Neural cell (in vitro differentiated cells): ENCODE results near the gene TMEM98. TPM values are rescaled to one million over a fixed set of nuclear protein-coding genes. Genes with fewer than 3 reads are reported as not detected.
"Not testable (repeated sequence)": the region's sequence is repeated elsewhere in the genome, so short reads cannot be mapped to it uniquely, and the experiment has no call there.

Experiments used
- H2AFZ ChIP-seq: fragments of 200-600, 300-800 bp; sonication (generic), shearing (Covaris generic); 2 replicates; pipeline ENCODE4 v1.6.0; 2014; ENCODE audit warnings: low read depth, mild to moderate bottlenecking, antibody characterized with exemption, low read length, moderate library complexity
- H3F3A ChIP-seq: fragments of 200-600 bp; shearing (Covaris generic); 2 replicates; pipeline ENCODE4 v1.6.1; 2016; ENCODE audit warnings: mild to moderate bottlenecking, moderate library complexity, mixed read lengths, antibody characterized with exemption, low read length; ENCODE audit not compliant: insufficient read depth, poor library complexity, severe bottlenecking
- H3K27ac ChIP-seq: fragments of 200-600, 300-800 bp; sonication (generic), shearing (Covaris generic); 2 replicates; pipeline ENCODE4 v1.5.1; 2014; ENCODE audit warnings: mild to moderate bottlenecking, low read length, moderate library complexity
- H3K27me3 ChIP-seq: fragments of 300-800, 200-600 bp; sonication (generic), shearing (Covaris generic); 2 replicates; pipeline ENCODE4 v1.6.0; 2014; ENCODE audit warnings: mild to moderate bottlenecking, low read depth, low read length, moderate library complexity; ENCODE audit not compliant: insufficient read depth
- H3K36me3 ChIP-seq: fragments of 300-800, 200-600 bp; sonication (generic), shearing (Covaris generic); 2 replicates; pipeline ENCODE4 v1.5.1; 2014; ENCODE audit warnings: mild to moderate bottlenecking, antibody characterized with exemption, low read length, moderate library complexity; ENCODE audit not compliant: insufficient read depth
- H3K4me2 ChIP-seq: fragments of 300-800, 200-600 bp; sonication (generic), shearing (Covaris generic); 2 replicates; pipeline ENCODE4 v1.6.0; 2014; ENCODE audit warnings: mild to moderate bottlenecking, low read length
- H3K4me3 ChIP-seq: fragments of 300-800, 200-600 bp; sonication (generic), shearing (Covaris generic); 2 replicates; pipeline ENCODE4 v1.5.1; 2014; ENCODE audit warnings: mild to moderate bottlenecking, low read length, moderate library complexity
- H3K79me2 ChIP-seq: fragments of 200-600 bp; shearing (Covaris generic); replicated peaks from 2 replicates; pipeline ENCODE4 v1.6.0; 2014; ENCODE audit warnings: mild to moderate bottlenecking, low read length, moderate library complexity; ENCODE audit not compliant: insufficient read depth
- H3K9ac ChIP-seq: fragments of 300-800, 200-600 bp; sonication (generic), shearing (Covaris generic); 2 replicates; pipeline ENCODE4 v1.6.1; 2016; ENCODE audit warnings: mild to moderate bottlenecking, low read length, mixed read lengths
- H3K9me2 ChIP-seq: fragments of 200-600 bp; shearing (Covaris generic); 2 replicates; pipeline ENCODE4 v1.6.1; 2016; ENCODE audit warnings: mild to moderate bottlenecking, low read length, mixed read lengths; ENCODE audit not compliant: insufficient read depth
- H3K9me3 ChIP-seq: fragments of 200-600, 300-800 bp; sonication (generic), shearing (Covaris generic); 2 replicates; pipeline ENCODE4 v1.6.1; 2016; ENCODE audit warnings: mild to moderate bottlenecking, mixed run types, low read length, moderate library complexity, mixed read lengths
- H4K20me1 ChIP-seq: fragments of 200-600 bp; shearing (Covaris generic); 2 replicates; pipeline ENCODE4 v1.6.1; 2016; ENCODE audit warnings: mild to moderate bottlenecking, mixed run types; ENCODE audit not compliant: insufficient read depth
- EP300 ChIP-seq: fragments of 450-650 bp; conservative IDR thresholded peaks from 2 replicates; pipeline ENCODE4 v1.6.1; 2014; ENCODE audit warnings: antibody characterized with exemption, mild to moderate bottlenecking, moderate library complexity; ENCODE audit not compliant: poor library complexity, severe bottlenecking
- EZH2 ChIP-seq: fragments of 200-600, 300-800 bp; shearing (Covaris generic), sonication (generic); IDR thresholded peaks from 2 replicates; pipeline ENCODE4 v1.6.1; 2014; ENCODE audit warnings: antibody characterized with exemption, low read length, borderline replicate concordance, mild to moderate bottlenecking; ENCODE audit not compliant: insufficient read depth, poor library complexity, severe bottlenecking
- MXI1 ChIP-seq: fragments of 450-650 bp; conservative IDR thresholded peaks from 2 replicates; pipeline ENCODE4 v1.6.1; 2014; ENCODE audit warnings: antibody characterized with exemption, mild to moderate bottlenecking; ENCODE audit not compliant: poor library complexity, severe bottlenecking
- POLR2AphosphoS5 ChIP-seq: IDR thresholded peaks from 2 replicates; pipeline ENCODE4 v1.6.1; 2012
- RAD21 ChIP-seq: fragments of 450-650 bp; conservative IDR thresholded peaks from 2 replicates; pipeline ENCODE4 v1.6.1; 2014; ENCODE audit warnings: antibody characterized with exemption, mild to moderate bottlenecking, moderate library complexity
- SMC3 ChIP-seq: fragments of 450-650 bp; conservative IDR thresholded peaks from 2 replicates; pipeline ENCODE4 v1.6.1; 2014; ENCODE audit warnings: antibody characterized with exemption, mild to moderate bottlenecking, moderate library complexity; ENCODE audit not compliant: poor library complexity
- TAF1 ChIP-seq: IDR thresholded peaks from 2 replicates; pipeline ENCODE4 v1.6.1; 2012; ENCODE audit warnings: low read depth
- polyA plus RNA-seq: library from polyadenylated mRNA; depleted of rRNA; stranded (reverse); fragments of >200 nt; gene quantifications from 2 replicates; pipeline ENCODE4 v1.2.3, GENCODE V29; 2014
- TF ChIP-seq, protein P1 (sequence below): fragments of 450-650 bp; IDR thresholded peaks from 2 replicates; pipeline ENCODE4 v1.5.1; 2014; ENCODE audit warnings: antibody characterized with exemption, mild to moderate bottlenecking, moderate library complexity; ENCODE audit not compliant: poor library complexity, severe bottlenecking
- TF ChIP-seq, protein P2 (sequence below): IDR thresholded peaks from 2 replicates; pipeline ENCODE4 v1.6.1; 2012; ENCODE audit warnings: borderline replicate concordance

TMEM98 gene
- polyA plus RNA-seq, 1 donor from 2014 or later: 65.1 TPM

DNA sequence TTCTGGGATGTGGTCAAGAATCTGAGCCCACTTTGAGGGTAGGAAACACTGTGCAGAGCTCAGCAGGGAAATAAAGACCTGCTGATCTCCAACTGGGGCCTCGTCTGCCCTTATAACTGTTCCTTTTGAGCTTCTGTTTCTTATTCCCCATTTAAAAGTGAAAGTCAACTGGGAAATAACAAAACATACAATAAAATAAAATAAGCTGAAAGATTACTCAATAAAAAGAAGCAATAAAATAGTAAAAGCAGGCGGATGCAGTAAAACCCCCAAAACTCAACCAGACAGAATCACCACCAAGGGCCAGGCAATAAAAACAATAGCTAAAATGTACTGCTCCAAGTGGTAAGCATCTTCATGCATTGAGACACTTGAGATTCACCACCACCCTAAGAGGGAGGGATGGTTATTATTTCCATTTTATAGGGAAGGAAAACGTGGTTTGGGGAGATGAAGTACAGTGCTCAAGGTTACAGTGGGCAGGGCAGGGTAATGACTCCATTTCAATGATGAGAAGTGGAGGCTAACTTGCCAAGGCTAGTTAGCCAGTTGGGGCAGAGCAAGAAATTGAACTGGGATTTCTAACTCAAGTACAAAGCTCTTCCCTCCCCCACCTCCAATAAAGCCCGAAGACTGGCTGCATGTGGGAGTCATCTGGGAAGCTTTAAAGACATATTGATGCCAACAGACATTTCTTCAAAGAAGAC lies 57.2 kb downstream of the TMEM98 start:
- Histone ChIP-seq H3K4me2 (no peak overlapping the region), H3K9me3 (peaks cover 3% of the 10 kb centered on the region), H3K27ac (no peak overlapping the region), H3K36me3 (no peaks in the 10 kb centered on the region), H2AFZ (no peak overlapping the region), H3F3A (no peaks in the 10 kb centered on the region), H3K4me3 (no peak overlapping the region), H3K9ac (no peak overlapping the region), H4K20me1 (no peaks in the 10 kb centered on the region), H3K9me2 (no peaks in the 10 kb centered on the region), H3K79me2 (no peaks in the 10 kb centered on the region), H3K27me3 (no peaks in the 10 kb centered on the region)
- TF ChIP-seq EP300 (no peak), POLR2AphosphoS5 (no peak), MXI1 (no peak), EZH2 (no peak), SMC3 (no peak), TAF1 (no peak), RAD21 (no peak)
- TF ChIP-seq, protein P1, sequence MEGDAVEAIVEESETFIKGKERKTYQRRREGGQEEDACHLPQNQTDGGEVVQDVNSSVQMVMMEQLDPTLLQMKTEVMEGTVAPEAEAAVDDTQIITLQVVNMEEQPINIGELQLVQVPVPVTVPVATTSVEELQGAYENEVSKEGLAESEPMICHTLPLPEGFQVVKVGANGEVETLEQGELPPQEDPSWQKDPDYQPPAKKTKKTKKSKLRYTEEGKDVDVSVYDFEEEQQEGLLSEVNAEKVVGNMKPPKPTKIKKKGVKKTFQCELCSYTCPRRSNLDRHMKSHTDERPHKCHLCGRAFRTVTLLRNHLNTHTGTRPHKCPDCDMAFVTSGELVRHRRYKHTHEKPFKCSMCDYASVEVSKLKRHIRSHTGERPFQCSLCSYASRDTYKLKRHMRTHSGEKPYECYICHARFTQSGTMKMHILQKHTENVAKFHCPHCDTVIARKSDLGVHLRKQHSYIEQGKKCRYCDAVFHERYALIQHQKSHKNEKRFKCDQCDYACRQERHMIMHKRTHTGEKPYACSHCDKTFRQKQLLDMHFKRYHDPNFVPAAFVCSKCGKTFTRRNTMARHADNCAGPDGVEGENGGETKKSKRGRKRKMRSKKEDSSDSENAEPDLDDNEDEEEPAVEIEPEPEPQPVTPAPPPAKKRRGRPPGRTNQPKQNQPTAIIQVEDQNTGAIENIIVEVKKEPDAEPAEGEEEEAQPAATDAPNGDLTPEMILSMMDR: no peak
- TF ChIP-seq, protein P2, sequence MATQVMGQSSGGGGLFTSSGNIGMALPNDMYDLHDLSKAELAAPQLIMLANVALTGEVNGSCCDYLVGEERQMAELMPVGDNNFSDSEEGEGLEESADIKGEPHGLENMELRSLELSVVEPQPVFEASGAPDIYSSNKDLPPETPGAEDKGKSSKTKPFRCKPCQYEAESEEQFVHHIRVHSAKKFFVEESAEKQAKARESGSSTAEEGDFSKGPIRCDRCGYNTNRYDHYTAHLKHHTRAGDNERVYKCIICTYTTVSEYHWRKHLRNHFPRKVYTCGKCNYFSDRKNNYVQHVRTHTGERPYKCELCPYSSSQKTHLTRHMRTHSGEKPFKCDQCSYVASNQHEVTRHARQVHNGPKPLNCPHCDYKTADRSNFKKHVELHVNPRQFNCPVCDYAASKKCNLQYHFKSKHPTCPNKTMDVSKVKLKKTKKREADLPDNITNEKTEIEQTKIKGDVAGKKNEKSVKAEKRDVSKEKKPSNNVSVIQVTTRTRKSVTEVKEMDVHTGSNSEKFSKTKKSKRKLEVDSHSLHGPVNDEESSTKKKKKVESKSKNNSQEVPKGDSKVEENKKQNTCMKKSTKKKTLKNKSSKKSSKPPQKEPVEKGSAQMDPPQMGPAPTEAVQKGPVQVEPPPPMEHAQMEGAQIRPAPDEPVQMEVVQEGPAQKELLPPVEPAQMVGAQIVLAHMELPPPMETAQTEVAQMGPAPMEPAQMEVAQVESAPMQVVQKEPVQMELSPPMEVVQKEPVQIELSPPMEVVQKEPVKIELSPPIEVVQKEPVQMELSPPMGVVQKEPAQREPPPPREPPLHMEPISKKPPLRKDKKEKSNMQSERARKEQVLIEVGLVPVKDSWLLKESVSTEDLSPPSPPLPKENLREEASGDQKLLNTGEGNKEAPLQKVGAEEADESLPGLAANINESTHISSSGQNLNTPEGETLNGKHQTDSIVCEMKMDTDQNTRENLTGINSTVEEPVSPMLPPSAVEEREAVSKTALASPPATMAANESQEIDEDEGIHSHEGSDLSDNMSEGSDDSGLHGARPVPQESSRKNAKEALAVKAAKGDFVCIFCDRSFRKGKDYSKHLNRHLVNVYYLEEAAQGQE: no peak

DNA sequence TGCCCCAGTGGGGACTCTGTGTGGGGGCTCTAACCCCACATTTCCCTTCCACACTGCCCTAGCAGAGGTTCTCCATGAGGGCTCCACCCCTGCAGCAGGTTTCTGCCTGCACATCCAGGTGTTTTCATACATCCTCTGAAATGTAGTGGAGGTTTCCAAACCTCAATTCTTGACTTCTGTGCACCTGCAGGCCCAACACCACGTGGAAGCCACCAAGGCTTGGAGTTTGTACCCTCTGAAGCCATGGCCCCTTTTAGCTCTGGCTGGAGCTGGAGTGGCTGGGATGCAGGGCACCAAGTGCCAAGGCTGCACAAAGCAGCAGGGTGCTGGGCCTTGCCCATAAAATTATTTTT lies 59.5 kb downstream of the TMEM98 start:
- H3K79me2 ChIP-seq, H3F3A ChIP-seq, H3K27ac ChIP-seq, H3K9me2 ChIP-seq, H2AFZ ChIP-seq, H3K9ac ChIP-seq, H3K4me2 ChIP-seq, H3K27me3 ChIP-seq, H3K4me3 ChIP-seq, H3K36me3 ChIP-seq, H3K9me3 ChIP-seq, H4K20me1 ChIP-seq: not testable (repeated sequence)

DNA sequence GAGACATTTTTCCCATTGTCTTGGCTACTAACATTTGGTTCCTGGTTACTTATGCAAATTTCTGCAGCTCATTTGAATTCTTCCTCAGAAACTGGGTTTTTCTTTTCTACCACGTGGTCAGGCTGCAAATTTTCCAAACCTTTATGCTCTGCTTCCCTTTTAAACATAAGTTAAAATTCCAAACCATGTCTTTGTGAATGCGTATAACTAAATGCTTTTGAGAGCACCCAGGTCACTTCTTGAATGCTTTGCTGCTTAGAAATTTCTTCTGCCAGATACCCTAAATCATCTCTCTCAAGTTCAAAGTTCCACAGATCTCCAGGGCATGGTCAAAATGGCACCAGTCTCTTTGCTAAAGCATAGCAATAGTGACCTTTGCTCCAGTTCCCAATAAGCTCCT lies 59.9 kb downstream of the TMEM98 start:
- H3K27ac ChIP-seq, H3K79me2 ChIP-seq, H3K9ac ChIP-seq, H3F3A ChIP-seq, H3K36me3 ChIP-seq, H3K4me2 ChIP-seq, H3K9me3 ChIP-seq, H2AFZ ChIP-seq, H3K27me3 ChIP-seq, H3K4me3 ChIP-seq, H3K9me2 ChIP-seq, H4K20me1 ChIP-seq: not testable (repeated sequence)
